DND-41 (cell line): ENCODE measurements around the gene CRABP1.

ENCODE experiments used
- ATAC-seq: fragments of 200-7000 bp; cut with Tn5 transposase; 3 replicates; pipeline ENCODE4 v1.9.1; 2021; ENCODE audit warnings: low read depth; ENCODE audit not compliant: insufficient read depth
- DNase-seq: peaks from one replicate; pipeline ENCODE4 v3.0.0-alpha.2; 2020
- H2AFZ ChIP-seq: 2 replicates; pipeline ENCODE4 v1.6.0; 2012; ENCODE audit warnings: low read depth, low read length
- H3K27ac ChIP-seq: 2 replicates; pipeline ENCODE4 v1.5.1; 2012; ENCODE audit warnings: low read length, inconsistent platforms
- H3K27me3 ChIP-seq: fragments of 200-600 bp; sonication (generic); 2 replicates; pipeline ENCODE4 v1.6.0; 2012; ENCODE audit warnings: low read length, mild to moderate bottlenecking, inconsistent platforms; ENCODE audit not compliant: insufficient read depth, poor library complexity
- H3K36me3 ChIP-seq: 2 replicates; pipeline ENCODE4 v1.5.1; 2012; ENCODE audit warnings: low read length, inconsistent platforms; ENCODE audit not compliant: insufficient read depth
- H3K4me1 ChIP-seq: 2 replicates; pipeline ENCODE4 v1.5.1; 2012; ENCODE audit warnings: mild to moderate bottlenecking, low read length; ENCODE audit not compliant: insufficient read depth
- H3K4me2 ChIP-seq: 2 replicates; pipeline ENCODE4 v1.6.0; 2012; ENCODE audit warnings: mild to moderate bottlenecking, moderate library complexity, low read length, inconsistent platforms; ENCODE audit not compliant: insufficient read depth
- H3K4me3 ChIP-seq, 2 experiments: fragments of 200-600 bp in 1 of 2; shearing (Covaris generic) in 1 of 2; 2 replicates each; pipeline ENCODE4 v1.5.1; 2012 to 2016; ENCODE audit warnings: inconsistent platforms in 2 of 2, low read length in 2 of 2, mild to moderate bottlenecking in 2 of 2, low read depth in 1 of 2, moderate library complexity in 1 of 2
- H3K79me2 ChIP-seq: 2 replicates; pipeline ENCODE4 v1.6.0; 2012; ENCODE audit warnings: low read length, inconsistent platforms; ENCODE audit not compliant: insufficient read depth
- H3K9ac ChIP-seq: 2 replicates; pipeline ENCODE4 v1.6.0; 2012; ENCODE audit warnings: low read depth, mild to moderate bottlenecking, inconsistent platforms, low read length, moderate library complexity
- H3K9me3 ChIP-seq: 2 replicates; pipeline ENCODE4 v1.5.1; 2012; ENCODE audit warnings: low read length, moderate library complexity, mild to moderate bottlenecking, inconsistent platforms; ENCODE audit not compliant: insufficient read depth, severe bottlenecking
- H4K20me1 ChIP-seq: 2 replicates; pipeline ENCODE4 v1.6.0; 2012; ENCODE audit warnings: low read length; ENCODE audit not compliant: insufficient read depth
- EZH2 ChIP-seq: IDR thresholded peaks from 3 replicates; pipeline ENCODE4 v1.6.1; 2012; ENCODE audit warnings: borderline replicate concordance, low read depth, mild to moderate bottlenecking, moderate library complexity, low read length, inconsistent platforms; ENCODE audit not compliant: severe bottlenecking
- TF ChIP-seq, protein P1 (sequence below): IDR thresholded peaks from 2 replicates; pipeline ENCODE4 v1.5.1; 2012; ENCODE audit warnings: borderline replicate concordance, low read length, moderate library complexity, mild to moderate bottlenecking; ENCODE audit not compliant: poor library complexity, severe bottlenecking; ENCODE audit errors: extremely low read depth

The CRABP1 gene

DNA sequence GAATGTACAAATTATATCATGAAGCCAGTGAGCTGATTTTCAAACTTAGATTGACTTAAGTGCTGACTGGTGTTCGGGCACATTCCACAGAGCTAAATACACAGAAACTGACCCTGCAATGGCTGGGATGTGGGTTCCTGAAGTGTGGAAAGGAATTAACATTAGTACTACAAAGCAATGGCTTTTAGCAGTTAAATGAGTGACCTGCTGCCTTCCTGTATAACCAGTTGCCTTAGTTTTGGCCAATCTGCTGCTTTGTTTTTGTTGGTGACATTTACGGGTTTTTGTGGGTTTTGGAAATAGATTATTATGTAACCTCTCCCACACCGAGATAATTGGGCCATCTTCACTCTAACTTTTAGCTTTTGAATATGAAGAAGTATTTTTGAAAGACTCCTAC is 38.3 kb upstream of the CRABP1 start:
- DNase-seq (no peak), ATAC-seq (no peak)
- H4K20me1 ChIP-seq: no peaks in the 10 kb centered on the region; the same call in 1 of the 2 replicates
- peaks cover 28% of the 10 kb centered on the region for H3K4me1 ChIP-seq
- H3K4me2 ChIP-seq: no peak overlapping the region
- H3K79me2 ChIP-seq: peaks cover 26% of the 10 kb centered on the region
- no peak overlapping the region for H3K4me3 ChIP-seq
- no peak overlapping the region for H3K9ac ChIP-seq
- H3K27ac ChIP-seq: no peak overlapping the region
- H3K36me3 ChIP-seq: no peaks in the 10 kb centered on the region; the same call in 1 of the 2 replicates
- H3K9me3 ChIP-seq: no peaks in the 10 kb centered on the region
- H3K27me3 ChIP-seq: no peaks in the 10 kb centered on the region
- peak overlapping the region; percentile 39; the same call in 1 of the 2 replicates for H2AFZ ChIP-seq
- no peak for TF ChIP-seq EZH2
- TF ChIP-seq, protein P1, sequence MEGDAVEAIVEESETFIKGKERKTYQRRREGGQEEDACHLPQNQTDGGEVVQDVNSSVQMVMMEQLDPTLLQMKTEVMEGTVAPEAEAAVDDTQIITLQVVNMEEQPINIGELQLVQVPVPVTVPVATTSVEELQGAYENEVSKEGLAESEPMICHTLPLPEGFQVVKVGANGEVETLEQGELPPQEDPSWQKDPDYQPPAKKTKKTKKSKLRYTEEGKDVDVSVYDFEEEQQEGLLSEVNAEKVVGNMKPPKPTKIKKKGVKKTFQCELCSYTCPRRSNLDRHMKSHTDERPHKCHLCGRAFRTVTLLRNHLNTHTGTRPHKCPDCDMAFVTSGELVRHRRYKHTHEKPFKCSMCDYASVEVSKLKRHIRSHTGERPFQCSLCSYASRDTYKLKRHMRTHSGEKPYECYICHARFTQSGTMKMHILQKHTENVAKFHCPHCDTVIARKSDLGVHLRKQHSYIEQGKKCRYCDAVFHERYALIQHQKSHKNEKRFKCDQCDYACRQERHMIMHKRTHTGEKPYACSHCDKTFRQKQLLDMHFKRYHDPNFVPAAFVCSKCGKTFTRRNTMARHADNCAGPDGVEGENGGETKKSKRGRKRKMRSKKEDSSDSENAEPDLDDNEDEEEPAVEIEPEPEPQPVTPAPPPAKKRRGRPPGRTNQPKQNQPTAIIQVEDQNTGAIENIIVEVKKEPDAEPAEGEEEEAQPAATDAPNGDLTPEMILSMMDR: no peak

DNA sequence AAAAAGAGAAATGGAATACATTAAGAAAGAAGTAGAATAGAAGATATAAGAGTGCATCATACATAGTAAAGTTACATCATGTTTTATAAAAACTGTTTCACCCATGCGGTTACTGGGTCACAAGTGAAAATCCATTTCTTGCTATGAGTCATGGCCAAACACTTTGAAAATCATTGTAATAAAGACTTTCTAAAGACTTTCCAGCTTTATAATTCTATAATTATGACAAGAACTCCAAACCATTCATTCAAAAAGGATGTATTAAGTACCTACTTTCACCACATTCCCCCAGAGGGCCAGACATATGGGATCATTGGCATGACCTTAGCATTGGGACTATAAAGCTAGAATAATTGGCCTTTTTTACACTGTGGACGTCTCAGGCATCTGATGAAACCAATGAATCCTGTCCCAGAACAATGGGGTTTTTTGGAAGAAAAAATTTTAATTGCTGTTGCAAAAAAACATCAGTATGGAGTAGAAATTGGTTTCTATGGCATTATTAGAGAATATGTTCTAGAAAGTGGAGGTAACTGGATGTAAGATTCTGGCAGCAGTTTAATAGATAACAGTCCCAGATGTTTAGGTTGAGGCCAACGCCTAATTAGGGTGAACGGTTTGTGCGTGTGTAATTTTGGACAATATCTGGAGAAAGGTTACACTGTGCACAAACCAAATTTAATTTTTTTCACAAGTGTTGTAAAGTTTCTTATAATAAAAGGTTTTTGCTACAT is 37.4 kb upstream of the CRABP1 start:
- H3K4me2 ChIP-seq: no peak overlapping the region
- no peaks in the 10 kb centered on the region for H3K27me3 ChIP-seq
- peaks cover 16% of the 10 kb centered on the region for H3K79me2 ChIP-seq
- peaks cover 21% of the 10 kb centered on the region for H3K4me1 ChIP-seq
- H3K9me3 ChIP-seq: no peaks in the 10 kb centered on the region
- H4K20me1 ChIP-seq: no peaks in the 10 kb centered on the region
- no peak overlapping the region for H3K27ac ChIP-seq
- no peak for ATAC-seq
- no peak overlapping the region for H3K9ac ChIP-seq
- no peak for DNase-seq
- no peak for TF ChIP-seq EZH2
- TF ChIP-seq, protein P1: no peak
- no peaks in the 10 kb centered on the region; the same call in 1 of the 2 replicates for H3K36me3 ChIP-seq
- H2AFZ ChIP-seq: no peak overlapping the region
- no peak overlapping the region for H3K4me3 ChIP-seq

DNA sequence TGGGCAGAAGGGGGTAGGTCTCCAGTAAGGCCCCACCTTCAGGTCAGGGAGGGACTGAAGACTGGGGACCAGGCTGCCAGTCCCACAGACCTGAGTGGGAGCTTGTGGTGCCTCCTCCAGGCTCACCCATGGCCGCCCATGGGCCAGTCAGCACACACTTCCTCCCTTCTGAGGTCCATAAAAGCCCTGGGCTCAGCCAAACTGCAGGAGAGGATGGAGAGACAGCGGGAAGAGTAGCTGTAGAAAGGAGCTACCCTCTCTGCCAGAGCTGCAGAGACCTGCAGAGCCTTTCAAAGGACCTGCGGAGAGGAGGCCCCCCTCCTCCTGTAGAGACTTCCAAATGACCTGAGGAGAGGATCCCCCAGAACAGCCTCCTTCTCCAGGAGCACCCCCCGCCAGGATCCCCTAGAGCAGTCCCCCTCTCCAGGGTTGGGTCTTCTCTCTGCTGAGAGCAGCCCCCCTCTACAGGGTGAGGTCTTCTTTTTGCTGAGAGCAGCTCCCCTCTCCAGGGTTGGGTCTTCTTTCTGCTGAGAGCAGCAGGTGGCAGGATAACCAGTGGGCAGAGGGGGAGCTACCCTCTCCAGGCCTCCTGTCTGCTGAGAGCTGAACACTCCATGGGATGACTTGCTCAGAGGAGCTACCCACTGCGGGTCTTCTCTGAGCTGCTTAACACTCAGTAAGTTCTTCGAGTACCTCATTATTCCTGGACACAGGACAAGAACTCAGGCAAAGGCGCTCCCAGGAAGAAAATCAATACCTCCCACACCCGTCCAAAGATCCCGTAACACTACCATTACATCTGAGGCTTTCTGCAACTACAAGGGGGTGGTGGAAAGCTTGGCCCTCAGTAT is 35.7 kb upstream of the CRABP1 start:
- no peak overlapping the region for H3K4me2 ChIP-seq
- H3K27ac ChIP-seq: no peak overlapping the region
- no peaks in the 10 kb centered on the region for H4K20me1 ChIP-seq
- H3K9me3 ChIP-seq: no peaks in the 10 kb centered on the region
- TF ChIP-seq, protein P1: no peak
- TF ChIP-seq EZH2: no peak
- DNase-seq (no peak), ATAC-seq (no peak)
- peaks cover 10% of the 10 kb centered on the region for H3K4me1 ChIP-seq
- H3K9ac ChIP-seq: no peak overlapping the region
- H3K36me3 ChIP-seq: no peaks in the 10 kb centered on the region
- no peaks in the 10 kb centered on the region for H3K79me2 ChIP-seq
- no peaks in the 10 kb centered on the region for H3K27me3 ChIP-seq
- no peak overlapping the region for H3K4me3 ChIP-seq
- no peak overlapping the region for H2AFZ ChIP-seq
